Fibroblast of lung (primary cell): ENCODE results near the gene TERT. TPM values are rescaled to one million over a fixed set of nuclear protein-coding genes. Genes with fewer than 3 reads are reported as not detected.
A peak's percentile ranks its signal among the peaks of the same experiment; 100 is the strongest.

Experiments
- DNase-seq, 2 donors: peaks; one replicate each; pipeline versions ENCODE4 v3.0.0 to v3.0.0-alpha.2; 2010; ENCODE audit warnings: low read depth in 2 of 2
- H2AFZ ChIP-seq: 2 replicates; pipeline ENCODE4 v1.5.1; 2012; ENCODE audit warnings: low read length, control low read depth, inconsistent platforms
- H3K27ac ChIP-seq: 2 replicates; pipeline ENCODE4 v1.5.1; 2011; ENCODE audit warnings: low read length, control low read depth; ENCODE audit not compliant: insufficient read depth
- H3K27me3 ChIP-seq: 2 replicates; pipeline ENCODE4 v1.5.1; 2011; ENCODE audit warnings: mild to moderate bottlenecking, low read length; ENCODE audit not compliant: control insufficient read depth, insufficient read depth
- H3K36me3 ChIP-seq: 2 replicates; pipeline ENCODE4 v1.5.1; 2011; ENCODE audit warnings: low read length; ENCODE audit not compliant: control insufficient read depth, insufficient read depth
- H3K4me1 ChIP-seq: 2 replicates; pipeline ENCODE4 v1.5.1; 2011; ENCODE audit warnings: low read length; ENCODE audit not compliant: control insufficient read depth, insufficient read depth; ENCODE audit errors: extremely low read depth
- H3K4me2 ChIP-seq: 2 replicates; pipeline ENCODE4 v1.5.1; 2011; ENCODE audit warnings: low read length, control low read depth; ENCODE audit not compliant: insufficient read depth; ENCODE audit errors: extremely low read depth
- H3K4me3 ChIP-seq, 4 experiments: fragments of 200-600 bp in 1 of 4; sonication (generic) in 1 of 4; replicated peaks in 1 of 4; 2 replicates each; pipeline ENCODE4 v1.5.1; 2011 to 2016; ENCODE audit warnings: low read length in 4 of 4, low read depth in 3 of 4, mild to moderate bottlenecking in 3 of 4, control low read depth in 2 of 4, inconsistent platforms in 1 of 4, mixed read lengths in 1 of 4; ENCODE audit not compliant: insufficient read depth in 1 of 4; ENCODE audit errors: control extremely low read depth in 1 of 4
- H3K79me2 ChIP-seq: 2 replicates; pipeline ENCODE4 v1.5.1; 2012; ENCODE audit warnings: mild to moderate bottlenecking, low read length, inconsistent platforms; ENCODE audit not compliant: control insufficient read depth, insufficient read depth
- H3K9ac ChIP-seq: 2 replicates; pipeline ENCODE4 v1.5.1; 2011; ENCODE audit warnings: mild to moderate bottlenecking, low read length, control low read depth; ENCODE audit not compliant: insufficient read depth
- H3K9me3 ChIP-seq: 2 replicates; pipeline ENCODE4 v1.5.1; 2012; ENCODE audit warnings: low read depth, low read length; ENCODE audit not compliant: control insufficient read depth, insufficient read depth
- H4K20me1 ChIP-seq: 2 replicates; pipeline ENCODE4 v1.5.1; 2011; ENCODE audit warnings: low read length; ENCODE audit not compliant: control insufficient read depth, insufficient read depth; ENCODE audit errors: extremely low read depth
- EZH2 ChIP-seq: IDR thresholded peaks from 2 replicates; pipeline ENCODE4 v1.5.1; 2012; ENCODE audit warnings: low read length, control low read depth, mild to moderate bottlenecking; ENCODE audit errors: missing control alignments
- polyA plus RNA-seq, 2 donors: library from polyadenylated mRNA; depleted of rRNA in 1 of 2; stranded (reverse) in 1 of 2; unstranded in 1 of 2; fragments of >200 nt; gene quantifications; 2 replicates each; pipeline ENCODE4 v1.2.1, GENCODE V29; 2011 to 2012; ENCODE audit warnings: missing spikeins in 1 of 2
- total RNA-seq: library from RNA; depleted of rRNA; stranded (reverse); fragments of >200 nt; gene quantifications from 2 replicates; pipeline ENCODE4 v1.2.1, GENCODE V29; 2014
- TF ChIP-seq, protein P1 (sequence below), 2 donors: IDR thresholded peaks in 1 of 2; conservative IDR thresholded peaks in 1 of 2; 1 replicate in 1 of 2; 2 replicates in 1 of 2; pipeline ENCODE4 v1.5.1; 2011 to 2012; ENCODE audit warnings: low read length in 2 of 2, control low read depth in 1 of 2, inconsistent platforms in 1 of 2, low read depth in 1 of 2, mild to moderate bottlenecking in 1 of 2

Gene TERT
- total and polyA plus RNA-seq, 2 donors (not counting 1 experiment from before 2014, with no cell fraction given): not detected

DNA sequence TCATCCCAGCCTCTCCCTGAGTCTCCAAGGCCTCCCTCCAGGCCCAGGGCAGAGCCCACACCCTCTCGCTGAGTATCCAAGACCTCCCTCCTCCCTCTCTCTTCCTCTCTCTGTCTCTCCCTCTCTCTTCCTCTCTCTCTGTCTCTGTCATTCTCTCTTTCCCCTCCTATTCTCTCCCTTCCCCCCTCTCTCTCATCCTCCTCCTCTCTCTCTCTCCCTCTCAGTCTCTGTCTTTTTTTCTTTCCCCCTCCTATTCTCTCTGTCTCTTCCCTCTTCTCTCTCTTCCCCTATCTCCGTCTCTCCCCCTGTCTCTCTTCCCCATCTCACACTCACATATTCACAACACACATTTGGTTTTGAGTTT is 85.4 kb downstream of the TERT start:
- no peak overlapping the region for H3K9ac ChIP-seq
- no peaks in the 10 kb centered on the region for H3K27me3 ChIP-seq
- H3K9me3 ChIP-seq: no peaks in the 10 kb centered on the region
- H3K79me2 ChIP-seq: no peaks in the 10 kb centered on the region
- no peak for TF ChIP-seq EZH2
- TF ChIP-seq, protein P1, sequence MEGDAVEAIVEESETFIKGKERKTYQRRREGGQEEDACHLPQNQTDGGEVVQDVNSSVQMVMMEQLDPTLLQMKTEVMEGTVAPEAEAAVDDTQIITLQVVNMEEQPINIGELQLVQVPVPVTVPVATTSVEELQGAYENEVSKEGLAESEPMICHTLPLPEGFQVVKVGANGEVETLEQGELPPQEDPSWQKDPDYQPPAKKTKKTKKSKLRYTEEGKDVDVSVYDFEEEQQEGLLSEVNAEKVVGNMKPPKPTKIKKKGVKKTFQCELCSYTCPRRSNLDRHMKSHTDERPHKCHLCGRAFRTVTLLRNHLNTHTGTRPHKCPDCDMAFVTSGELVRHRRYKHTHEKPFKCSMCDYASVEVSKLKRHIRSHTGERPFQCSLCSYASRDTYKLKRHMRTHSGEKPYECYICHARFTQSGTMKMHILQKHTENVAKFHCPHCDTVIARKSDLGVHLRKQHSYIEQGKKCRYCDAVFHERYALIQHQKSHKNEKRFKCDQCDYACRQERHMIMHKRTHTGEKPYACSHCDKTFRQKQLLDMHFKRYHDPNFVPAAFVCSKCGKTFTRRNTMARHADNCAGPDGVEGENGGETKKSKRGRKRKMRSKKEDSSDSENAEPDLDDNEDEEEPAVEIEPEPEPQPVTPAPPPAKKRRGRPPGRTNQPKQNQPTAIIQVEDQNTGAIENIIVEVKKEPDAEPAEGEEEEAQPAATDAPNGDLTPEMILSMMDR (conservative IDR thresholded peaks at IDR 0.05 in 1 of 2, IDR thresholded peaks at IDR 0.05 in 1 of 2; ENCODE audit: low read depth in 1 of 2, low read length in 2 of 2): no peak
- no peaks in the 10 kb centered on the region for H3K36me3 ChIP-seq
- no peak overlapping the region for H2AFZ ChIP-seq
- no peak for DNase-seq
- no peak overlapping the region for H3K27ac ChIP-seq
- H3K4me2 ChIP-seq: no peak overlapping the region
- H3K4me3 ChIP-seq: no peak overlapping the region
- no peaks in the 10 kb centered on the region for H3K4me1 ChIP-seq
- H4K20me1 ChIP-seq: no peaks in the 10 kb centered on the region

DNA sequence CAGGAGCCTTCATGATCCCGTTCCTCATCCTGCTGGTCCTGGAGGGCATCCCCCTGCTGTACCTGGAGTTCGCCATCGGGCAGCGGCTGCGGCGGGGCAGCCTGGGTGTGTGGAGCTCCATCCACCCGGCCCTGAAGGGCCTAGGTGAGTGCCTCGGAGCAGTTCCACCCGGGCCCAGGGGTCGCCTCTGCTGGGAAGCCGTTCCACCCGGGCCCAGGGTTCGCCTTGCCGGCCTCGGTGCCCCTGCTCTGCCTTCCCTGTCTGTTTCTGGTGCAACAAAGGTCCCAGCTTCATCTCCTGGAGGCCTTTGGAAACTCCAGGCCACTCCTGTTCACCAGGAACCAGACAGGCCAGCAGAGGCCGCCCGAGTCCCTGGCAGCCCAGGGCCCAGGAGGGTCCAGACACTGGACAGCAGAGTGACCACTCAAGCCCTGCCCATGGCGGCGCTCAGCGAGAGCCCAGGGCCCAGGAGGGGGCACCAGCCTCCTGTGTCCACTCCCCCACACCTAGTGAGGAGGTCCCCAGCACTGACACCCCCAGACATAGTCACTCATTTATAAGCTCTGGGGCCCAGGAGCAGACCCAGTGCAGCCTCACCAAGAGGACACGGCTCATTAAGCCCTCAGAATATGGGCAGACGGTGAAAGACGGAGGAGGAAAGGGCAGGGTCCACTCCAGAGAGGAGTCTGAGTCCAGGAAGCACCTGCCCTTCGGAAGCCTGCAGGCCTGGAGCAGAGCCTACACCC is 86.0 kb downstream of the TERT start:
- H3K4me2 ChIP-seq: no peak overlapping the region
- no peaks in the 10 kb centered on the region for H3K9me3 ChIP-seq
- no peak overlapping the region for H2AFZ ChIP-seq
- no peak overlapping the region for H3K27ac ChIP-seq
- H3K9ac ChIP-seq: no peak overlapping the region
- H3K4me1 ChIP-seq: no peaks in the 10 kb centered on the region
- TF ChIP-seq, protein P1 (conservative IDR thresholded peaks at IDR 0.05 in 1 of 2, IDR thresholded peaks at IDR 0.05 in 1 of 2; ENCODE audit: low read depth in 1 of 2, low read length in 2 of 2): peak in 1 of 2 donors; percentile 39
- no peak for TF ChIP-seq EZH2
- peak in 1 of 2 donors; percentile 2 for DNase-seq
- no peaks in the 10 kb centered on the region for H3K79me2 ChIP-seq
- H3K4me3 ChIP-seq: no peak overlapping the region
- no peaks in the 10 kb centered on the region for H3K36me3 ChIP-seq
- no peaks in the 10 kb centered on the region for H3K27me3 ChIP-seq
- no peaks in the 10 kb centered on the region for H4K20me1 ChIP-seq

DNA sequence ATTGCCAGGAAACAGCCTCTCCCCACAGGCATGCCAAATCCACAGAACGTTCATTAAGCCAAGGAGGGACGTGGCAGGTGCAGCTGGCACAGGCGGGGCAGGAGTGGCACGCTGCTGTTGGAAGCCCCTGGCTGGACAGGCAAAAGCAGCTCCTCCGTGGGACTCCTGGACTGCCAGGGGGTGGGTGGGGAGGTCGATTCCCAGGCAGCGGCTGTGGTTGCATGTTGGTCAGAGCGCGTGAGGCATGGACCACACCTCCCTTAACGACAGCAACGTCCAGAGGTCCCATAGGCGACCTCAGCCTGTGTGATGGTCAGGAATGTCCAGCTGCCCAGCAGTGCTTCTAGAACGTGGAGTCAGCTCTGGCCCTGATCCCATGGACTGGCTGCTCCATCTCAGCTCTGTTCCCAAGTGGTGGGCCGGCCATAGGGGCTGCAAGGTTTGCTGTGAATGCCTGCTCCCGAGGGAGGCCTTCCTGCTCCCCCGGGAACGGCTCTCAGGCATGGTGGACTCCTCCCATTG is 86.6 kb downstream of the TERT start:
- Histone ChIP-seq H4K20me1 (no peaks in the 10 kb centered on the region), H3K4me1 (no peaks in the 10 kb centered on the region), H3K4me3 (no peak overlapping the region), H3K27ac (no peak overlapping the region), H2AFZ (no peak overlapping the region), H3K27me3 (no peaks in the 10 kb centered on the region), H3K36me3 (no peaks in the 10 kb centered on the region), H3K79me2 (no peaks in the 10 kb centered on the region), H3K4me2 (no peak overlapping the region), H3K9ac (no peak overlapping the region), H3K9me3 (no peaks in the 10 kb centered on the region)
- TF ChIP-seq, protein P1 (conservative IDR thresholded peaks at IDR 0.05 in 1 of 2, IDR thresholded peaks at IDR 0.05 in 1 of 2; ENCODE audit: low read depth in 1 of 2, low read length in 2 of 2): no peak
- no peak for TF ChIP-seq EZH2
- no peak for DNase-seq
